ENCODE results near the gene ZBBX.

The ZBBX gene

DNA sequence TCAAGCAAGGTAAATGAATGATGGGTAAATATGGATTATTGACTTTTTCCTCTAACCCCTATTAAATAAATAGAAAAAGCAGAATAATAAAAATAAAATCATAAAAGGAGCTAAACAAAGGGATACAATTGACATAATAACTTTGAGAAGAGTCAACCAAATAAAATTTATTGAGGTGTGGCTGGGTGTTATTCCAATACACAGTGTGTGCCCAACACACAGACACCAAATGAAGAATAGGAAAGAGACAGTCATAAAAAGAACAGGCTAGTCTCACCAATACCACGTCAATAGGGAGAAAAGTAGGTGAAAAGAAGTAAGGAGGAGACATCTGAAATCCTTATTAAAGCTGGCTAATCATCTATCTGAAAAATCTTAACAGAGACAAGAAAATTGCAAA, 127.1 kb downstream of the ZBBX start:
- TF ChIP-seq, protein P1, sequence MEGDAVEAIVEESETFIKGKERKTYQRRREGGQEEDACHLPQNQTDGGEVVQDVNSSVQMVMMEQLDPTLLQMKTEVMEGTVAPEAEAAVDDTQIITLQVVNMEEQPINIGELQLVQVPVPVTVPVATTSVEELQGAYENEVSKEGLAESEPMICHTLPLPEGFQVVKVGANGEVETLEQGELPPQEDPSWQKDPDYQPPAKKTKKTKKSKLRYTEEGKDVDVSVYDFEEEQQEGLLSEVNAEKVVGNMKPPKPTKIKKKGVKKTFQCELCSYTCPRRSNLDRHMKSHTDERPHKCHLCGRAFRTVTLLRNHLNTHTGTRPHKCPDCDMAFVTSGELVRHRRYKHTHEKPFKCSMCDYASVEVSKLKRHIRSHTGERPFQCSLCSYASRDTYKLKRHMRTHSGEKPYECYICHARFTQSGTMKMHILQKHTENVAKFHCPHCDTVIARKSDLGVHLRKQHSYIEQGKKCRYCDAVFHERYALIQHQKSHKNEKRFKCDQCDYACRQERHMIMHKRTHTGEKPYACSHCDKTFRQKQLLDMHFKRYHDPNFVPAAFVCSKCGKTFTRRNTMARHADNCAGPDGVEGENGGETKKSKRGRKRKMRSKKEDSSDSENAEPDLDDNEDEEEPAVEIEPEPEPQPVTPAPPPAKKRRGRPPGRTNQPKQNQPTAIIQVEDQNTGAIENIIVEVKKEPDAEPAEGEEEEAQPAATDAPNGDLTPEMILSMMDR (IDR thresholded peaks at IDR 0.05; ENCODE audit: control extremely low read depth, extremely low read depth, low read depth, missing control alignments) = no peak
- POLR2A ChIA-PET = no interaction called here
- CTCF ChIA-PET = no interaction called here
- no peak for DNase-seq (ENCODE audit: extremely low spot score)

DNA sequence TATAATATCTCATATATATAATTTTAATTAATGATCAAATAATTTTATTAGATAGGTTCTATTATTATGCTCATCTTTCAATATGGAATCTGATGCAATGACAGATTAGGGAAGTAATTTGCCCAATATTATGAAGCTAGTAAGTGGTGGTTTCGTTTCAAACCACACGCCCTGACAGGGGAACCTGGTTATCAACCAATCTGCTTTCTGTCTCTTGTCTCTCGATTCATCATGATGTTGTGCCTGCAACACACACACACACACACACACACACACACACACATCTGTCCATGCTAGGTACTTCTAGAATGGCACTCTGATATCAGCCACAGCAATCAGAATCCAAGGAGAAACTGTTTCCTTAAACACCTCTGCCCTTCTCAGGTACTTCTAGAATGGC, 128.4 kb downstream of the ZBBX start:
- POLR2A ChIA-PET = no interaction called here
- no peak for DNase-seq (ENCODE audit: extremely low spot score)
- TF ChIP-seq, protein P1 (IDR thresholded peaks at IDR 0.05; ENCODE audit: control extremely low read depth, extremely low read depth, low read depth, missing control alignments) = no peak
- CTCF ChIA-PET = no interaction called here

- TF ChIP-seq, protein P1 (IDR thresholded peaks at IDR 0.05; ENCODE audit: control extremely low read depth, extremely low read depth, low read depth, missing control alignments) = no peak
- no peak for DNase-seq (ENCODE audit: extremely low spot score)
- CTCF ChIA-PET = interaction anchor here (1.3 kb wide), 1 partner anchor 24 kb away, joined by 3 read pairs; no protein-coding TSS in a partner anchor
- POLR2A ChIA-PET = no interaction called here
Measured at GRCh38 chr3:167246252-167246651, 133.8 kb downstream of the ZBBX start.

DNA sequence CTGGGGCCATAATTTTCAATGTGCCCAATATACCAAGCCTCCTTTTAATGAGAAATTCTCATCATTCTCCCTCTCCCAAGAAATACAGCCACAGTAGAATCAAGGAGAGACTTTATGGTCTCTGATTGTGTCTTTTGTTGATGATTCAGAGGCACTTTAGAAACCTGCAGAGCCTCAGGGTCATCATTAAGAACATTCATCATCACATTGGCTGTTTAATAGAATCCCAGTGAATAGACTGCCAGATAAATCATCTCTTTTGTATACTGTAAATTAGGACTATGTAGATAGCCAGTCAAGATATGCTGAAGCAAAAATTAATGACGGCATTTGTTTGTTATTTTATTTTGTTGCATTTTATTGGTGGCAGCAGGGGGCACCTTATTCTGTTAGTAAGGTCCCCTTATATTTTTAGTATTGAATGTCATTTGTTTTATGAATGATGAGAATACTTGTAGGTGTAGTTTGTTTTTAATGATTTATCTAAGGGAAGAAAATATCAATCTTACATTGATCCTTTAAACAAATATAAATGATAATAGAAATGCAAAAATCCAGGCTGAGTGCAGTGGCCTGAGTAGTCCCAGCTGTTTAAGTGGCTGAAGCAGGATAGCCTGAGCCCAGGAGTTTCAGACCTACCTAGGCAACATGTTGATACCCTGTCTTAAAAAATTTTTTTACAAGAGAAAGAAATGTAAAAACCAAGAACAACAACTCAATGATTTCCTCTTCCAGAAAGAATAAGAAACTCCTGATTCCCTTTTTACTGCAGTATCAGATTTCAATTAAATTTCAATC, 138.8 kb downstream of the ZBBX start:
- TF ChIP-seq, protein P1 (IDR thresholded peaks at IDR 0.05; ENCODE audit: control extremely low read depth, extremely low read depth, low read depth, missing control alignments) = no peak
- ChIA-PET CTCF (no interaction called here), POLR2A (no interaction called here)
- DNase-seq (ENCODE audit: extremely low spot score) = no peak

GRCh38 chr3:167228135-167228534, 152.0 kb downstream of the ZBBX start:
- ChIA-PET CTCF (interaction anchor here (1.4 kb wide), 1 partner anchor 13 kb away, joined by 3 read pairs; no protein-coding TSS in a partner anchor), POLR2A (no interaction called here)
- TF ChIP-seq, protein P1 (IDR thresholded peaks at IDR 0.05; ENCODE audit: control extremely low read depth, extremely low read depth, low read depth, missing control alignments) = no peak
- no peak for DNase-seq (ENCODE audit: extremely low spot score)

DNA sequence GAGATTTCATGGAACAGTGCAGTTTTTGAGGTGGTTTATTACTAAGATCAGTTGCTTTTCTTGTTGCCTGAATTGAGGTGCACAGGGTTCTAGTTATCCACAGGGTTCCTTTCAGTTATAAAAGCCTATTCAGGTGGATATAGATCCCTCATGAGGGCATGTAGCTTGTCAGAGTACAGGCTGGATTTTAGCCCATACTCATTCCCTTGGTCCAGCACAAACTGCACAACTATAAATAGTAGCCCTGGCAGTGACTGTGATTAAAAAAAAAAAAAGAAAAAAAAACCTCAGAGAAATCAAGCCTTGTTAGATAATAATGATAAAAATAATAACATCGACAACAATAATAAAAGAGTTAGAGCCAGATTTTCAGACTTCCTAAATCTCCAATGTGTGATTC, 154.3 kb downstream of the ZBBX start:
- TF ChIP-seq, protein P1 (IDR thresholded peaks at IDR 0.05; ENCODE audit: control extremely low read depth, extremely low read depth, low read depth, missing control alignments) = no peak
- ChIA-PET POLR2A (no interaction called here), CTCF (interaction anchor here (1.0 to 1.3 kb wide), 2 partner anchors 10 to 12 kb away, joined by 4 to 6 read pairs; no protein-coding TSS in a partner anchor)
- no peak for DNase-seq (ENCODE audit: extremely low spot score)
